ENCODE results near the gene FUT3. TPM values are rescaled to one million over a fixed set of nuclear protein-coding genes. Genes with fewer than 3 reads are reported as not detected.
"Not testable (repeated sequence)": the region's sequence is repeated elsewhere in the genome, so short reads cannot be mapped to it uniquely, and the experiment has no call there.

FUT3 gene
- polyA plus RNA-seq, 1 donor (not counting 4 experiments of a cell fraction or from before 2014, with no cell fraction given) = 2.9 TPM

DNA sequence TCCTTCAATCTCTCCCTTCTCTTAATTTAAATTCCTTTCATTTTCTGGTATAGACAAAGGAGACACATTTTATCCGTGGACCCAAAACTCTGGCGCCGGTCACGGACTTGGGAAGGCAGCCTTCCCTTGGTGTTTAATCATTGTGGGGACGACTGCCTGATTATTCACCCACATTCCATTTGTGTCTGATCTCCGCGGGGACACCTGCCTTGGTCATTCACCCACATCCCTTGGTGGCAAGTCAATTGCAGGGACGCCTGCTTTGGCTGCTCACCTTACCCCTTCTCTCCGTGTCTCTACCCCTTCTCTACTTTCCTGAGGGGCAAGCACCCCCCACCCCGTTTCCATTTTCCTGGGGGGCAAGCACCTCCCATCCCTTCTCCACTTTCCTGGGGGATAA is 3.4 kb downstream of the FUT3 start:
- H3K79me2 ChIP-seq (ENCODE audit: control insufficient read depth, insufficient read depth, low read length); H3K4me2 ChIP-seq (ENCODE audit: control insufficient read depth, extremely low read depth, insufficient read depth, low read depth, low read length); H3K27ac ChIP-seq (ENCODE audit: control insufficient read depth, insufficient read depth, low read length); H3K4me3 ChIP-seq (ENCODE audit: control insufficient read depth in 2 of 3, extremely low read depth in 1 of 3, insufficient read depth in 2 of 3, low read depth in 1 of 3, low read length in 3 of 3); H3K9me1 ChIP-seq (ENCODE audit: control insufficient read depth, extremely low read depth, insufficient read depth, low read length); DNase-seq (ENCODE audit: low read depth, low spot score); H3K36me3 ChIP-seq (ENCODE audit: control insufficient read depth in 2 of 2, extremely low read depth in 1 of 2, insufficient read depth in 2 of 2, low read length in 2 of 2); H3K27me3 ChIP-seq (ENCODE audit: control insufficient read depth, extremely low read depth, insufficient read depth, low read length); FAIRE-seq; H2AFZ ChIP-seq (ENCODE audit: control insufficient read depth, low read length); H4K20me1 ChIP-seq (ENCODE audit: control insufficient read depth, extremely low read depth, insufficient read depth, low read length); H3K9ac ChIP-seq (ENCODE audit: control insufficient read depth, extremely low read depth, insufficient read depth, low read length); H3K9me3 ChIP-seq (ENCODE audit: control insufficient read depth, low read depth, low read length); dilution Hi-C loops (cut with MboI; ENCODE audit: extremely low pct_ligation_motif_present, low sequenced_read_pairs): not testable (repeated sequence)
- H3K4me1 ChIP-seq (ENCODE audit: control insufficient read depth, extremely low read depth, insufficient read depth, low read length) = peaks cover 19% of the 10 kb centered on the region

DNA sequence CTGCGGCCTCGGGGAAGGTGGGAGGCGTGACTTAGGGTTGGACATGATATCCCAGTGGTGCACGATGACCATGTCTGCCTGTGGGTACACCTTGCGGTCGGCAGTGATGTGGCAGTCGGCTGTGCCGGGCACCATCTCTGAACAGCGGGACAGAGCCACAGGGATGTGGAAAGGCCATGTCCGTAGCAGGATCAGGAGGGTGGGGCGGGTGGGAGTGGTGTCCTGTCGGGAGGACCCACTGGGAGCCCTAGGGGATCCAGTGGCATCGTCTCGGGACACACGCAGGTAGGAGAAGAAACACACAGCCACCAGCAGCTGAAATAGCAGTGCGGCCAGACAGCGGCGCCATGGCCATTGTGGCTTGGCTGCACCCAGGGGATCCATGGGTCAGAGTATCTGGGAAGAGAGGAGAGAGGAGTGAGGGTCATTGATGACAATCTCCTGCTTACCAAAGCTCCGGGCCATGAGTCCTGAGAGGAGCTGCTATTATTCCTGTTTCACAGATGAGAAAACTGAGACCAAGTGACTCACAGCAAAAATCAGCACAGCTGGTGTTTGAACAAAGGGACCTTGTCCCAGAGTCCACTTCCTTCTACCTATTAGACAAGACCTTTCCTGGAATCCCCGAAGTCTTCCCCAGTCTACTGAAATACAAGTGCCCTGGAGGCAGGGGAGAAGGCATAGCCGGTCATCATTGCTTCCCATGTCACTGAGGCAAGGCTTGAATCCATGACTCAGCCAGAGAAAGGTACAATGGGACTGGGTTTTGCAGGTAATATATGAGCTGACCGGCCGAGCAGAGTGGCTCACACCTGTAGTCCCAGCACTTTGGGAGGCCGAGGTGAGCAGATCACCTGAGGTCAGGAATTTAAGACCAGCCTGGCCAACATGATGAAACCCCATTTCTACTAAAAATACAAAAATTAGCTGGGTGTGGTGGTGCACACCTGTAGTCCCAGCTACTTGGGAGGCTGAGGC is 6.5 kb downstream of the FUT3 start:
- Histone ChIP-seq H3K79me2 (ENCODE audit: control insufficient read depth, insufficient read depth, low read length) (no peaks in the 10 kb centered on the region), H3K9me1 (ENCODE audit: control insufficient read depth, extremely low read depth, insufficient read depth, low read length) (no peaks in the 10 kb centered on the region), H3K4me2 (ENCODE audit: control insufficient read depth, extremely low read depth, insufficient read depth, low read depth, low read length) (no peak overlapping the region), H3K4me1 (ENCODE audit: control insufficient read depth, extremely low read depth, insufficient read depth, low read length) (peaks cover 3% of the 10 kb centered on the region), H3K9ac (ENCODE audit: control insufficient read depth, extremely low read depth, insufficient read depth, low read length) (no peak overlapping the region), H3K4me3 (ENCODE audit: control insufficient read depth in 2 of 3, extremely low read depth in 1 of 3, insufficient read depth in 2 of 3, low read depth in 1 of 3, low read length in 3 of 3) (no peak overlapping the region), H3K9me3 (ENCODE audit: control insufficient read depth, low read depth, low read length) (no peaks in the 10 kb centered on the region), H2AFZ (ENCODE audit: control insufficient read depth, low read length) (no peak overlapping the region), H3K27me3 (ENCODE audit: control insufficient read depth, extremely low read depth, insufficient read depth, low read length) (peaks cover 4% of the 10 kb centered on the region), H3K36me3 (ENCODE audit: control insufficient read depth in 2 of 2, extremely low read depth in 1 of 2, insufficient read depth in 2 of 2, low read length in 2 of 2) (no peaks in the 10 kb centered on the region), H4K20me1 (ENCODE audit: control insufficient read depth, extremely low read depth, insufficient read depth, low read length) (no peaks in the 10 kb centered on the region), H3K27ac (ENCODE audit: control insufficient read depth, insufficient read depth, low read length) (no peak overlapping the region)
- FAIRE-seq = no peak
- dilution Hi-C loops (cut with MboI; ENCODE audit: extremely low pct_ligation_motif_present, low sequenced_read_pairs) = no loop called here
- DNase-seq (ENCODE audit: low read depth, low spot score) = no peak
- TF ChIP-seq EZH2 (IDR thresholded peaks at IDR 0.05; ENCODE audit: low read length) = no peak
- TF ChIP-seq, protein P1, sequence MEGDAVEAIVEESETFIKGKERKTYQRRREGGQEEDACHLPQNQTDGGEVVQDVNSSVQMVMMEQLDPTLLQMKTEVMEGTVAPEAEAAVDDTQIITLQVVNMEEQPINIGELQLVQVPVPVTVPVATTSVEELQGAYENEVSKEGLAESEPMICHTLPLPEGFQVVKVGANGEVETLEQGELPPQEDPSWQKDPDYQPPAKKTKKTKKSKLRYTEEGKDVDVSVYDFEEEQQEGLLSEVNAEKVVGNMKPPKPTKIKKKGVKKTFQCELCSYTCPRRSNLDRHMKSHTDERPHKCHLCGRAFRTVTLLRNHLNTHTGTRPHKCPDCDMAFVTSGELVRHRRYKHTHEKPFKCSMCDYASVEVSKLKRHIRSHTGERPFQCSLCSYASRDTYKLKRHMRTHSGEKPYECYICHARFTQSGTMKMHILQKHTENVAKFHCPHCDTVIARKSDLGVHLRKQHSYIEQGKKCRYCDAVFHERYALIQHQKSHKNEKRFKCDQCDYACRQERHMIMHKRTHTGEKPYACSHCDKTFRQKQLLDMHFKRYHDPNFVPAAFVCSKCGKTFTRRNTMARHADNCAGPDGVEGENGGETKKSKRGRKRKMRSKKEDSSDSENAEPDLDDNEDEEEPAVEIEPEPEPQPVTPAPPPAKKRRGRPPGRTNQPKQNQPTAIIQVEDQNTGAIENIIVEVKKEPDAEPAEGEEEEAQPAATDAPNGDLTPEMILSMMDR (optimal IDR thresholded peaks at IDR 0.05 in 1 of 3, IDR thresholded peaks at IDR 0.05 in 1 of 3, conservative IDR thresholded peaks at IDR 0.05 in 1 of 3; ENCODE audit: extremely low read depth in 1 of 3, insufficient read depth in 2 of 3, low read length in 3 of 3) = no peak

All from keratinocyte (primary cell).